Left lung (tissue), 14 donors: ENCODE results near the gene NUP205. TPM values are rescaled to one million over a fixed set of nuclear protein-coding genes. Genes with fewer than 3 reads are reported as not detected.
A peak's percentile ranks its signal among the peaks of the same experiment; 100 is the strongest.

Experiments
- ATAC-seq: fragments of 200-7000 bp; cut with Tn5 transposase; one replicate; pipeline ENCODE4 v1.9.1; 2020; ENCODE audit warnings: moderate library complexity
- DNase-seq, 4 donors: peaks; one replicate each; pipeline ENCODE4 v3.0.0-alpha.2; 2013 to 2020
- H3K27ac ChIP-seq, 2 donors: fragments of 200-600 bp; sonication (generic) in 1 of 2; one replicate each; pipeline versions ENCODE4 v1.5.0 to v1.8.0; 2020 to 2021
- H3K27me3 ChIP-seq, 2 donors: fragments of 200-600 bp; sonication (generic) in 1 of 2; one replicate each; pipeline versions ENCODE4 v1.5.0 to v1.8.0; 2020 to 2021
- H3K36me3 ChIP-seq, 2 donors: fragments of 200-600 bp; sonication (generic) in 1 of 2; one replicate each; pipeline versions ENCODE4 v1.5.0 to v1.8.0; 2020 to 2021
- H3K4me1 ChIP-seq, 2 donors: fragments of 200-600 bp; one replicate each; pipeline ENCODE4 v1.8.0; 2021
- H3K4me3 ChIP-seq, 2 donors: fragments of 200-600 bp; sonication (generic) in 1 of 2; one replicate each; pipeline versions ENCODE4 v1.5.0 to v1.8.0; 2020 to 2021; ENCODE audit warnings: mild to moderate bottlenecking in 1 of 2
- H3K9me3 ChIP-seq, 2 donors: fragments of 200-600 bp; sonication (generic) in 1 of 2; one replicate each; pipeline versions ENCODE4 v1.5.0 to v1.8.0; 2020 to 2021
- intact Hi-C, 2 donors: fragments of 100-400 bp; cut with DNase I; formaldehyde crosslinking; loops; one replicate each; pipeline versions ENCODE4 v1.11.2 to v1.14.2; 2022
- long read RNA-seq, 12 donors: library from polyadenylated mRNA in 2 of 12; unstranded in 2 of 12; transcript quantifications; one replicate each; pipeline ENCODE4 v2.0.0 and lab custom pipeline, GENCODE V29; 2019 to 2026
- polyA plus RNA-seq, 6 donors: library from polyadenylated mRNA; unstranded; fragments of 120-200 nt; gene quantifications; one replicate each; pipeline ENCODE4 v1.2.1, GENCODE V29; 2013; ENCODE audit not compliant: insufficient read length in 6 of 6
- total RNA-seq, 2 donors: library from RNA; stranded (reverse); fragmentation: NEBNext Ultra II Directional; extraction: Animal tissue kit (Norgen Biotek cat#: 25700); gene quantifications; one replicate each; pipeline ENCODE4 v1.2.1, GENCODE V29; 2021
- TF ChIP-seq, protein P1 (sequence below), 2 donors: fragments of 200-600 bp; sonication (generic) in 1 of 2; IDR thresholded peaks; one replicate each; pipeline versions ENCODE4 v1.5.0 to v1.8.0; 2021; ENCODE audit warnings: antibody characterized with exemption in 2 of 2
- donor health status: DM: no; HTN: yes; CAD: no.
- donor health status: DM: no; HTN: no; CAD: no.

The NUP205 gene
- total RNA-seq, result 10 to 100 TPM; 42.7 to 56.3 TPM
- 10 to 100 TPM; 68.1 to 82.3 (median 77.8) TPM for polyA plus RNA-seq
- long read RNA-seq, donor 1, full-length matches to known transcripts, result 4 of 24 reads
- long read RNA-seq, donor 1, partial matches to known transcripts, result 20 of 24 reads
- long read RNA-seq, donor 1, other reads (novel, unspliced or antisense), result 0 of 24 reads
- long read RNA-seq, donor 2, partial matches to known transcripts, result 13 of 14 reads
- long read RNA-seq, donor 2, other reads (novel, unspliced or antisense), result 0 of 14 reads
- long read RNA-seq, donor 3, result 0 reads
- long read RNA-seq, donor 4, partial matches to known transcripts, result 0 of 1 reads
- long read RNA-seq, donor 4, other reads (novel, unspliced or antisense), result 1 of 1 reads
- long read RNA-seq, donor 5, full-length matches to known transcripts, result 2 of 8 reads
- long read RNA-seq, donor 5, partial matches to known transcripts, result 6 of 8 reads
- long read RNA-seq, donor 5, other reads (novel, unspliced or antisense), result 0 of 8 reads
- long read RNA-seq, donor 6, full-length matches to known transcripts, result 2 of 2 reads
- long read RNA-seq, donor 6, partial matches to known transcripts, result 0 of 2 reads
- long read RNA-seq, donor 6, other reads (novel, unspliced or antisense), result 0 of 2 reads
- long read RNA-seq, donor 7, partial matches to known transcripts, result 0 of 3 reads
- long read RNA-seq, donor 7, other reads (novel, unspliced or antisense), result 0 of 3 reads
- long read RNA-seq, donor 8, partial matches to known transcripts, result 0 of 4 reads
- long read RNA-seq, donor 8, other reads (novel, unspliced or antisense), result 0 of 4 reads
- long read RNA-seq, donor 9, result 0 reads
- long read RNA-seq, donor 10, partial matches to known transcripts, result 1 of 1 reads
- long read RNA-seq, donor 10, other reads (novel, unspliced or antisense), result 0 of 1 reads
- long read RNA-seq, donor 11, partial matches to known transcripts, result 0 of 3 reads
- long read RNA-seq, donor 11, other reads (novel, unspliced or antisense), result 0 of 3 reads
- long read RNA-seq, donor 12, partial matches to known transcripts, result 7 of 9 reads
- long read RNA-seq, donor 12, other reads (novel, unspliced or antisense), result 0 of 9 reads

DNA sequence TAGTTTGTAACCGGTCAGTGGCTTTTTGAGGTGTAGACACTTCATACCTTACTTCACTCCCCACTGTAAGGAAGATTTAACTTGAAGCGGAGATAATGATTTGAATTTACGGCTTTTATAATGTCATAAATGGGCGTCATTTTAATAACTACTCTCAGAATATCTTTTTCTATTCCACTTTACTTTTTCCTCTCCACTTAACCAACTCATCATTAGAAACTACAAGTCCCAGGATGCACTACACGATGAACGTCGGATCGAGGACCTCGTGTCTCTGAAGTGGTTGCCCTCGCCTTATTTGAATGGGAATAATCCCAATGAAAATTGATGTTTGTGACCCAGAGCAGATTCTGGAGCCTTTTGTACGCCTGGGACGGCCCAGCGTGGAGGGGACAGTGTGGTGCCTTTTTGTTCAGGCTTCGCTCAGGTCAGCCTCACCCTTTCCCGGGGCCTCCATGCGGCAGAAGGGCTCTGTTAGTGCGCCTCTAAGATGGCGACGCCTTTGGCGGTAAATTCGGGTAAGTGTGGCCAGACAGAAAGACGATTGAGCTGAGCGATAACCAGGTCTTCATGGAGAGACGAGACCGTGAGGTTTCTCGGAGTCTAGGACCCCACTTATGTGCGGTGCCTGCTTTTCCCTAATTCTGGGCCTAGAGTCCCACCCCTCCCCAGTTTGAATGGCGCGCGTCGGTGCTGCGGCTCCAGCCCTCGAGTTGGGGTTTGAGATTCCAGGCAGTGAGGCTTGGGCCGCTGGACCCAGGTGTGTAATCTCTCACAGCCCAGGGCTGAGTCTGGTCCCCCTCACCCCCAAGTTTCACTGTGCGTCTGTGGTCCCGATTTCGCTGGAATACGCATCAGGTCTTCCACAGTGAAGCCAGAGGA lies at the start of gene NUP205:
TSS of gene NUP205 (plus strand) at position 463 of the 882 bp plus-strand sequence. CDS start at position 491, 28 bp downstream.
- TF ChIP-seq, protein P1, sequence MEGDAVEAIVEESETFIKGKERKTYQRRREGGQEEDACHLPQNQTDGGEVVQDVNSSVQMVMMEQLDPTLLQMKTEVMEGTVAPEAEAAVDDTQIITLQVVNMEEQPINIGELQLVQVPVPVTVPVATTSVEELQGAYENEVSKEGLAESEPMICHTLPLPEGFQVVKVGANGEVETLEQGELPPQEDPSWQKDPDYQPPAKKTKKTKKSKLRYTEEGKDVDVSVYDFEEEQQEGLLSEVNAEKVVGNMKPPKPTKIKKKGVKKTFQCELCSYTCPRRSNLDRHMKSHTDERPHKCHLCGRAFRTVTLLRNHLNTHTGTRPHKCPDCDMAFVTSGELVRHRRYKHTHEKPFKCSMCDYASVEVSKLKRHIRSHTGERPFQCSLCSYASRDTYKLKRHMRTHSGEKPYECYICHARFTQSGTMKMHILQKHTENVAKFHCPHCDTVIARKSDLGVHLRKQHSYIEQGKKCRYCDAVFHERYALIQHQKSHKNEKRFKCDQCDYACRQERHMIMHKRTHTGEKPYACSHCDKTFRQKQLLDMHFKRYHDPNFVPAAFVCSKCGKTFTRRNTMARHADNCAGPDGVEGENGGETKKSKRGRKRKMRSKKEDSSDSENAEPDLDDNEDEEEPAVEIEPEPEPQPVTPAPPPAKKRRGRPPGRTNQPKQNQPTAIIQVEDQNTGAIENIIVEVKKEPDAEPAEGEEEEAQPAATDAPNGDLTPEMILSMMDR (IDR thresholded peaks at IDR 0.05), result no peak
- H3K27ac ChIP-seq, result peak within 1 kb of the TSS; percentile 89 to 90
- DNase-seq (peak; percentile 79 to 94 (median 86)), ATAC-seq (peak; percentile 96)
- no peaks in the 10 kb centered on the region for H3K9me3 ChIP-seq
- no peaks in the 10 kb centered on the region for H3K36me3 ChIP-seq
- H3K4me1 ChIP-seq, result peaks cover 6 to 21% of the 10 kb centered on the region in 2 donors
- H3K27me3 ChIP-seq, result no peaks in the 10 kb centered on the region
- intact Hi-C loops, result no loop called here
- peak within 1 kb of the TSS; percentile 57 to 75 for H3K4me3 ChIP-seq

- no peaks in the 10 kb centered on the region for H3K36me3 ChIP-seq
- ATAC-seq (peak; percentile 9), DNase-seq (peak in 1 of 4 donors; percentile 37)
- intact Hi-C loops, result no loop called here
- H3K27me3 ChIP-seq, result no peaks in the 10 kb centered on the region
- peak overlapping the region; percentile 66 to 77 for H3K4me3 ChIP-seq
- TF ChIP-seq, protein P1 (IDR thresholded peaks at IDR 0.05), result no peak
- peak overlapping the region; percentile 91 to 92 for H3K27ac ChIP-seq
- H3K4me1 ChIP-seq, result peaks cover 4 to 37% of the 10 kb centered on the region in 2 donors
- no peaks in the 10 kb centered on the region for H3K9me3 ChIP-seq
These were observed 48.7 kb upstream of the NUP205 start for GRCh38 chr7:135508883-135509588.

DNA sequence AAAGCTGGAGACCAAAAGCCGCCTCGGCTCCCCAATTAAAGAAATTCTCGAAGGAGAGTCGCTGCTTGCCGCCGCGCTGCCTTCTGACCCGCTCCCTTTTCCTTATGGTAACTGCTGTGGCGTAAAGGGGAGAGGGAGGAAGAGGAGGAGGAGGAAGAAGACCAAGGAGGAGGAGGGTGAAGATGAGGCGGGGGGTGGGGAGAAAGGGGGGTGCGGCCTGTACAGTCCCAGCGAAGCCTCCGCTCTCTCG lies 48.2 kb upstream of the NUP205 start:
- intact Hi-C loops, result no loop called here
- DNase-seq, result no peak

More for the DNA sequence above, 48.2 kb upstream of the NUP205 start:
- peak overlapping the region; percentile 66 to 77 for H3K4me3 ChIP-seq
- no peak for ATAC-seq
- H3K27me3 ChIP-seq, result no peaks in the 10 kb centered on the region
- H3K9me3 ChIP-seq, result no peaks in the 10 kb centered on the region
- TF ChIP-seq, protein P1 (IDR thresholded peaks at IDR 0.05), result no peak
- peak overlapping the region; percentile 91 to 92 for H3K27ac ChIP-seq
- H3K36me3 ChIP-seq, result no peaks in the 10 kb centered on the region
- peaks cover 4 to 37% of the 10 kb centered on the region in 2 donors for H3K4me1 ChIP-seq
